PFSK-1 (cell line): ENCODE data around the gene LMO4.

Experiments
- POLR2AphosphoS5 ChIP-seq: IDR thresholded peaks from 2 replicates; pipeline ENCODE4 v1.6.1; 2012; ENCODE audit warnings: low read depth, mild to moderate bottlenecking, control low read depth, low read length, moderate library complexity
- TF ChIP-seq, protein P1 (sequence below), 2 experiments: IDR thresholded peaks; 2 replicates each; pipeline versions ENCODE4 v1.6.1 to v1.8.0; 2011 to 2012; ENCODE audit warnings: low read depth in 2 of 2, low read length in 2 of 2, control low read depth in 1 of 2, inconsistent platforms in 1 of 2, mild to moderate bottlenecking in 1 of 2, moderate library complexity in 1 of 2; ENCODE audit not compliant: insufficient read depth in 1 of 2

DNA sequence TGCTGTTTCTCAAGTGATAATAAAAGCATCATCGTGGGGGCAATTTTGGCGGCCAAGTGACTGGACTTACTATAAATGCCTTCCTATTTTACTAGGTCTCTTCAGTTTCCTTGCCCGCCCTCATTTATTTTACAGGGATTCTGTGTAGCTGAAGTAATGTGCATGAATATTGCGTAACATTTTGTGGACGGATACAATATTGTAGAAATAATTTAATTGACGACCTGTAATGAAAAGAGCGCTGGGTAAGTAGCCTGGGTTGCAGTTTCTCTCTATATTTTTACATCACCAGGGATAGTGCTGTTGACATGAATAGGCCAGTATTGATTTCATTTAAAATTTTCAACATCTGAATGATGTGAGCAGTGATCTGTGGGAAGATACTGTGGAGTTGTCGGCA, 28.1 kb upstream of the LMO4 start:
- TF ChIP-seq POLR2AphosphoS5 = no peak
- TF ChIP-seq, protein P1, sequence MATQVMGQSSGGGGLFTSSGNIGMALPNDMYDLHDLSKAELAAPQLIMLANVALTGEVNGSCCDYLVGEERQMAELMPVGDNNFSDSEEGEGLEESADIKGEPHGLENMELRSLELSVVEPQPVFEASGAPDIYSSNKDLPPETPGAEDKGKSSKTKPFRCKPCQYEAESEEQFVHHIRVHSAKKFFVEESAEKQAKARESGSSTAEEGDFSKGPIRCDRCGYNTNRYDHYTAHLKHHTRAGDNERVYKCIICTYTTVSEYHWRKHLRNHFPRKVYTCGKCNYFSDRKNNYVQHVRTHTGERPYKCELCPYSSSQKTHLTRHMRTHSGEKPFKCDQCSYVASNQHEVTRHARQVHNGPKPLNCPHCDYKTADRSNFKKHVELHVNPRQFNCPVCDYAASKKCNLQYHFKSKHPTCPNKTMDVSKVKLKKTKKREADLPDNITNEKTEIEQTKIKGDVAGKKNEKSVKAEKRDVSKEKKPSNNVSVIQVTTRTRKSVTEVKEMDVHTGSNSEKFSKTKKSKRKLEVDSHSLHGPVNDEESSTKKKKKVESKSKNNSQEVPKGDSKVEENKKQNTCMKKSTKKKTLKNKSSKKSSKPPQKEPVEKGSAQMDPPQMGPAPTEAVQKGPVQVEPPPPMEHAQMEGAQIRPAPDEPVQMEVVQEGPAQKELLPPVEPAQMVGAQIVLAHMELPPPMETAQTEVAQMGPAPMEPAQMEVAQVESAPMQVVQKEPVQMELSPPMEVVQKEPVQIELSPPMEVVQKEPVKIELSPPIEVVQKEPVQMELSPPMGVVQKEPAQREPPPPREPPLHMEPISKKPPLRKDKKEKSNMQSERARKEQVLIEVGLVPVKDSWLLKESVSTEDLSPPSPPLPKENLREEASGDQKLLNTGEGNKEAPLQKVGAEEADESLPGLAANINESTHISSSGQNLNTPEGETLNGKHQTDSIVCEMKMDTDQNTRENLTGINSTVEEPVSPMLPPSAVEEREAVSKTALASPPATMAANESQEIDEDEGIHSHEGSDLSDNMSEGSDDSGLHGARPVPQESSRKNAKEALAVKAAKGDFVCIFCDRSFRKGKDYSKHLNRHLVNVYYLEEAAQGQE (IDR thresholded peaks at IDR 0.05; ENCODE audit: insufficient read depth in 1 of 2, low read depth in 2 of 2, low read length in 2 of 2) = no peak
